HepG2 (cell line): ENCODE measurements around the gene OR2B2. TPM values are rescaled to one million over a fixed set of nuclear protein-coding genes. Genes with fewer than 3 reads are reported as not detected.
A peak's percentile ranks its signal among the peaks of the same experiment; 100 is the strongest.

Experiments used
- BCL3 ChIP-seq: sonication (generic); formaldehyde crosslinking; IDR thresholded peaks from 2 replicates; pipeline ENCODE4 v1.5.1; 2020; ENCODE audit warnings: mild to moderate bottlenecking, missing genetic modification reagents, moderate library complexity
- CERS6 ChIP-seq: sonication (generic); formaldehyde crosslinking; IDR thresholded peaks from 2 replicates; pipeline ENCODE4 v1.5.0; 2020; ENCODE audit warnings: missing genetic modification reagents
- CREM ChIP-seq, 2 experiments: sonication (generic) in 1 of 2; formaldehyde crosslinking in 1 of 2; IDR thresholded peaks; 2 replicates each; pipeline versions ENCODE4 v1.4.0 to v1.6.1; 2016 to 2020; ENCODE audit warnings: antibody characterized with exemption in 1 of 2, mild to moderate bottlenecking in 1 of 2, missing genetic modification reagents in 1 of 2
- FIP1L1 ChIP-seq: fragments of 200-400 bp; formaldehyde crosslinking; IDR thresholded peaks from 2 replicates; pipeline ENCODE4 v1.6.1; 2018; ENCODE audit warnings: low read depth, mild to moderate bottlenecking, low read length, moderate library complexity, borderline replicate concordance; ENCODE audit not compliant: insufficient read depth
- HDAC6 ChIP-seq: fragments of 200-600 bp; sonication (generic); IDR thresholded peaks from 2 replicates; pipeline ENCODE4 v1.7.0; 2017; ENCODE audit warnings: mild to moderate bottlenecking, antibody characterized with exemption, low read length, low read depth
- HIC2 ChIP-seq: sonication (generic); formaldehyde crosslinking; IDR thresholded peaks from 2 replicates; pipeline ENCODE4 v1.9.0; 2022; ENCODE audit warnings: low read depth, missing genetic modification reagents
- POGZ ChIP-seq: sonication (generic); formaldehyde crosslinking; IDR thresholded peaks from 2 replicates; pipeline ENCODE4 v1.4.0; 2020; ENCODE audit warnings: mild to moderate bottlenecking, missing genetic modification reagents
- POLR2G ChIP-seq: fragments of 200-400 bp; formaldehyde crosslinking; IDR thresholded peaks from 2 replicates; pipeline ENCODE4 v1.6.1; 2018; ENCODE audit warnings: mild to moderate bottlenecking, low read depth, low read length, moderate library complexity
- RFXAP ChIP-seq: sonication (generic); formaldehyde crosslinking; IDR thresholded peaks from 2 replicates; pipeline ENCODE4 v1.4.0; 2020; ENCODE audit warnings: missing genetic modification reagents, borderline replicate concordance
- SAP130 ChIP-seq: IDR thresholded peaks from 2 replicates; pipeline ENCODE4 v1.6.1; 2016; ENCODE audit warnings: low read depth
- TEF ChIP-seq: sonication (generic); formaldehyde crosslinking; IDR thresholded peaks from 2 replicates; pipeline ENCODE4 v1.5.0; 2020; ENCODE audit warnings: missing genetic modification reagents
- ZNF34 ChIP-seq: sonication (generic); formaldehyde crosslinking; IDR thresholded peaks from 2 replicates; pipeline ENCODE4 v1.4.0; 2020; ENCODE audit warnings: mild to moderate bottlenecking, missing genetic modification reagents, borderline replicate concordance
- ZNF724P ChIP-seq: sonication (generic); formaldehyde crosslinking; IDR thresholded peaks from 2 replicates; pipeline ENCODE4 v1.8.0; 2022; ENCODE audit warnings: missing genetic modification reagents, borderline replicate concordance
- polyA plus RNA-seq, 8 experiments: library from polyadenylated mRNA; depleted of rRNA in 3 of 8; stranded (reverse) in 7 of 8; unstranded in 1 of 8; fragments of >200 nt; fragmentation: Illumina TruSeq in 4 of 8; extraction: Trizol in 4 of 8; gene quantifications; 2 replicates each; pipeline versions ENCODE4 v1.2.1 to v1.2.3, GENCODE V29; 2011 to 2016; ENCODE audit warnings: low read depth in 4 of 8, missing spikeins in 1 of 8, mixed read lengths in 1 of 8; ENCODE audit not compliant: insufficient read depth in 1 of 8
- total RNA-seq, 5 experiments: library from RNA; depleted of rRNA; stranded (reverse); fragments of >200 nt; fragmentation: Illumina TruSeq; extraction: Trizol; gene quantifications; 2 replicates each; pipeline ENCODE4 v1.2.3, GENCODE V29; 2016; ENCODE audit warnings: low read depth in 1 of 5
- TF ChIP-seq, protein P1 (sequence below): sonication (generic); formaldehyde crosslinking; IDR thresholded peaks from one replicate; pipeline ENCODE4 v1.5.1; 2020; ENCODE audit warnings: mild to moderate bottlenecking, missing genetic modification reagents; ENCODE audit errors: not compliant biosample characterization

OR2B2 gene
- total and polyA plus RNA-seq, 2 of the 13 experiments (the other 11 are each of a cell fraction or from before 2014, with no cell fraction given), result not detected

GRCh38 chr6:27867051-27867944, 44.9 kb downstream of the OR2B2 start (continued):
- TF ChIP-seq HIC2 (no peak), CERS6 (CRISPR knock-in tag) (no peak), TEF (CRISPR knock-in tag) (peak; percentile 89; the same call in 1 of the 2 replicates), FIP1L1 (peak; percentile 42; the same call in 1 of the 2 replicates), HDAC6 (no peak), RFXAP (CRISPR knock-in tag) (no peak), BCL3 (no peak), SAP130 (peak; percentile 24), ZNF724P (CRISPR knock-in tag) (no peak), POLR2G (peak; percentile 72), CREM (IDR thresholded peaks at IDR 0.05) (no peak), CREM (CRISPR knock-in tag; IDR thresholded peaks at IDR 0.05) (no peak), POGZ (CRISPR knock-in tag) (no peak), ZNF34 (CRISPR knock-in tag) (no peak)
- TF ChIP-seq, protein P1, sequence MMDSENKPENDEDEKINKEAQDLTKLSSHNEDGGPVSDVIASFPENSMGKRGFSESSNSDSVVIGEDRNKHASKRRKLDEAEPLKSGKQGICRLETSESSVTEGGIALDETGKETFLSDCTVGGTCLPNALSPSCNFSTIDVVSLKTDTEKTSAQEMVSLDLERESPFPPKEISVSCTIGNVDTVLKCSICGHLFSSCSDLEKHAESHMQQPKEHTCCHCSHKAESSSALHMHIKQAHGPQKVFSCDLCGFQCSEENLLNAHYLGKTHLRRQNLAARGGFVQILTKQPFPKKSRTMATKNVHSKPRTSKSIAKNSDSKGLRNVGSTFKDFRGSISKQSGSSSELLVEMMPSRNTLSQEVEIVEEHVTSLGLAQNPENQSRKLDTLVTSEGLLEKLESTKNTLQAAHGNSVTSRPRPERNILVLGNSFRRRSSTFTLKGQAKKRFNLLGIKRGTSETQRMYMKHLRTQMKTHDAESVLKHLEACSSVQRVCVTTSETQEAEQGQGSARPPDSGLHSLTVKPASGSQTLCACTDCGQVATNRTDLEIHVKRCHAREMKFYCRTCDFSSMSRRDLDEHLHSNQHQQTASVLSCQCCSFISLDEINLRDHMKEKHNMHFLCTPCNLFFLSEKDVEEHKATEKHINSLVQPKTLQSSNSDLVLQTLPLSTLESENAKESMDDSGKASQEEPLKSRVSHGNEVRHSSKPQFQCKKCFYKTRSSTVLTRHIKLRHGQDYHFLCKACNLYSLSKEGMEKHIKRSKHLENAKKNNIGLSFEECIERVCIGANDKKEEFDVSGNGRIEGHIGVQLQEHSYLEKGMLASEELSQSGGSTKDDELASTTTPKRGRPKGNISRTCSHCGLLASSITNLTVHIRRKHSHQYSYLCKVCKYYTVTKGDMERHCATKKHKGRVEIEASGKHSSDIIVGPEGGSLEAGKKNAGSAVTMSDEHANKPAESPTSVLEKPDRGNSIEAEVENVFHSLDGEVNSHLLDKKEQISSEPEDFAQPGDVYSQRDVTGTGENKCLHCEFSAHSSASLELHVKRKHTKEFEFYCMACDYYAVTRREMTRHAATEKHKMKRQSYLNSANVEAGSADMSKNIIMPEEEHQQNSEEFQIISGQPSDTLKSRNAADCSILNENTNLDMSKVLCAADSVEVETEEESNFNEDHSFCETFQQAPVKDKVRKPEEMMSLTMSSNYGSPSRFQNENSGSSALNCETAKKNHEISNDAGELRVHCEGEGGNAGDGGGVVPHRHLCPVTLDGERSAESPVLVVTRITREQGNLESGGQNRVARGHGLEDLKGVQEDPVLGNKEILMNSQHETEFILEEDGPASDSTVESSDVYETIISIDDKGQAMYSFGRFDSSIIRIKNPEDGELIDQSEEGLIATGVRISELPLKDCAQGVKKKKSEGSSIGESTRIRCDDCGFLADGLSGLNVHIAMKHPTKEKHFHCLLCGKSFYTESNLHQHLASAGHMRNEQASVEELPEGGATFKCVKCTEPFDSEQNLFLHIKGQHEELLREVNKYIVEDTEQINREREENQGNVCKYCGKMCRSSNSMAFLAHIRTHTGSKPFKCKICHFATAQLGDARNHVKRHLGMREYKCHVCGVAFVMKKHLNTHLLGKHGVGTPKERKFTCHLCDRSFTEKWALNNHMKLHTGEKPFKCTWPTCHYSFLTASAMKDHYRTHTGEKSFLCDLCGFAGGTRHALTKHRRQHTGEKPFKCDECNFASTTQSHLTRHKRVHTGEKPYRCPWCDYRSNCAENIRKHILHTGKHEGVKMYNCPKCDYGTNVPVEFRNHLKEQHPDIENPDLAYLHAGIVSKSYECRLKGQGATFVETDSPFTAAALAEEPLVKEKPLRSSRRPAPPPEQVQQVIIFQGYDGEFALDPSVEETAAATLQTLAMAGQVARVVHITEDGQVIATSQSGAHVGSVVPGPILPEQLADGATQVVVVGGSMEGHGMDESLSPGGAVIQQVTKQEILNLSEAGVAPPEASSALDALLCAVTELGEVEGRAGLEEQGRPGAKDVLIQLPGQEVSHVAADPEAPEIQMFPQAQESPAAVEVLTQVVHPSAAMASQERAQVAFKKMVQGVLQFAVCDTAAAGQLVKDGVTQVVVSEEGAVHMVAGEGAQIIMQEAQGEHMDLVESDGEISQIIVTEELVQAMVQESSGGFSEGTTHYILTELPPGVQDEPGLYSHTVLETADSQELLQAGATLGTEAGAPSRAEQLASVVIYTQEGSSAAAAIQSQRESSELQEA (CRISPR knock-in tag), result no peak
